CD4-positive, alpha-beta T cell treated with Interleukin-6 at 100 ng/mL for 8 hours (primary cell): ENCODE results near the gene SIRPG.
"Not testable (repeated sequence)": the region's sequence is repeated elsewhere in the genome, so short reads cannot be mapped to it uniquely, and the experiment has no call there.

Source experiments
- DNase-seq: peaks from one replicate; pipeline ENCODE4 v3.0.0-alpha.2; 2020; ENCODE audit warnings: mixed read lengths, low spot score

SIRPG gene

DNA sequence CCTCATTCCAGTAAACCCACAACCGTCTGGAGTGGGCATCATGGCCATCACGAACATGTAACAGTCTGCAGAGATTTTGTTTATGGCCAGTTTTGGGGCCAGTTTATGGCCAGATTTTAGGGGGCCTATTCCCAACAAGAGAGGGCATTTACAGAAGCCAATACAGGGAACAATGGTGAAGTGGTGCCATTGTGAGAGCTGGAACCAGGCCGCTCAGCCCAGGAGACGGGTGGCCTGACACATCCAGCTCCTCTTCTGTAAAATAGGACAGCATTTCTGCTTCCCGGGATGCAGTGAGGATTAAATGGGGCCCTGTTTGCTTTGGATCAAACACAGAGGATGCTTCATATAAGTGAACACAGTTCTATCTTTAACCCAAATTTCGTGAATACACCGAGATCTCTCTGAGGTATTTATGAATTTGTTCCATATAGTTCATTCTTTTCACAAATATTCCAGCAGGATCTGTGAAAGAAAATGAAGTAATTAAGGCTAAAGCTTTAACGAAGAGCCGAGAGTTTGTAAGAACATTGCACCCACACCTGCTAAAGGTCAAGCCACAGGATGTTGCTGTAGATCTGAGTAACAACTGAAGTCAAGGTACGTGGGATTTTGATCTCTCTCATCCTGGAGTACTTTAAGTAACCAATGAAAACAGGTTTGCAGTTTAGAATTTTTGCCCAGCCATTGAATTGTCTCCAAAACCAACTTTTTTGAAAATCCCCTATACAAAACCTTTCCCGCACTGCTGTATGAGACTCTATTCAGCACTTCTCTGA, 14.5 kb upstream of the SIRPG start:
- peak; percentile 43 for DNase-seq

DNA sequence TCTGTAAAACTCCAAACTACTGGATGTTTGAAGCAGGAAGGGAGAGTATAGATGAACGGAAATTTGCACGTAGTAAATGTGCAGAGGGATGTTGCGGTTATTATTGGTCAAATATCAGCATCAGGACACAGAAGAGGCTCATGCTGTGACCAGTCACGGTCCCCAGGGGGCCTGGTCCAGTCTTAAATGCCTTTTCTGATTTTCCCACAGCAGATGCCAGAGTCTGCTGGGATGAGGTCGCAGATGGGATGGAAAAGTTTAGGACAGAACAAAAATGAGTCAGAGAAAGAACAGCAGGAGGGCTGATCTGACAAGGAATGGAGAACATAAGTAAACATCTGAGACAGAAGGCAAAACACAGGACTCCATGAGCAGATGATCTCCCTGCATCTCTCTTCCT, 11.7 kb upstream of the SIRPG start:
- DNase-seq: no peak

DNA sequence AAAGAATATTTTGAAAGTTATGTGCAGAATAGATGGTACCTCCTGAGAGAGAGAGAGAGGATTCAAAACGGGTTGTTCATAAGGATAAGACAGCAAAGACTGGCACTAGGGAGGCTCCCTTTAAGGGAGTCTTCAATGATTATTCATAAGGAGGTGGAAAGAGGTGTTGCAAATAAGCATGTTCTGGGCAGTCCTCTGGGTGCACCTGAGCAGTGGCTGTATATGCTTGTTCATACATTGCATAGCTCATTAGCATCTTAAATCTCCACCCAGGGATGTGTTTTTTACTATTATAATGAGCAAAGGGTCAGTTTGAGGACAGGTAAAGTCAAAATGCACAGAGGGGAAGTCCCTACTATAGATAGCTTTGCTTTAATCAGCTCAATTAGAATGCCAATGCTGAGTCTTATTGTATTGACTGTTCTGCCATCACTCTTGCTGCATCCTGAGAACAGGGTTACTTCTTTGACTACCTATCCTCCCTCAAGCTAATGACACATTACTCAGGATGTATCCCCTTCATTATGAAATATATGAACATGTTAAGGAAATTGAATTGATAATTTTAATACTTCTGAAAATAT, 10.0 kb upstream of the SIRPG start:
- no peak for DNase-seq

DNA sequence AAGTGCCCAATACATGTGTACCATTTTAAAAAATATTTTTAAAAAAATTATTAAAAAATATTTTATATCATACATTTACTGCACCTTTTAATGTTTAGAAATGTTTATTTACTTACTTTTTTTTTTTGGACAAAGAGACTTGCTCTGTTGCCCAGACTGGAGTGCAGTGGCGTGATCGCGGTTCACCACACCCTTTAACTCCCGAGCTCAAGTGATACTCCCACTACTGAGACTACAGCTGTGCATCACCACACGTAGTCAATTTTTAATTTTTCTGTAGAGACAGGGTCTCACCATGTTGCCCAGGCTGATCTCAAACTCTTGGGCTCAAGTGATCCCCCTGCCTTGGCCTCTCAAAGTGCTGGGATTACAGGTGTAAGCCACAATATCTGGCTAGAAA, 9.2 kb upstream of the SIRPG start:
- DNase-seq: no peak

DNA sequence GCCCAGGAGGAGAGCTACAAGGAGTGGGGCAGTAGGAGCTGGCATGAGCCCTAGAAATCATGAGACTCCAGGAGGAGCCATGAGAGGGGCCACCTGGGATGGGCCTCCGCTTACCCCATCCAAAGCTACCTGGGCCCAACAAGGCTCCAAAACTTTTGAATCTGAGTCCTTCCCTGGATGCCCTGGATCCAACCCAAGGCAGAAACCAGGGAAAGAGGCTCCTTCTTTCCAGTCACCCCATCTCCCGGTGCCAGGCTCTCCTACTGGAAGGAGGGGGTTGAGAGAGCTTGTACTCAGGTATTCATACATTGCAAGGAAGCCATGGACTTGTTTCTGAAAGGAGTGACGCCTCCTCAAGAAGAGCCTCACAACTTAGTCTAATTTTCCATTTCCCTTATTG, 7.8 kb upstream of the SIRPG start:
- DNase-seq: no peak

DNA sequence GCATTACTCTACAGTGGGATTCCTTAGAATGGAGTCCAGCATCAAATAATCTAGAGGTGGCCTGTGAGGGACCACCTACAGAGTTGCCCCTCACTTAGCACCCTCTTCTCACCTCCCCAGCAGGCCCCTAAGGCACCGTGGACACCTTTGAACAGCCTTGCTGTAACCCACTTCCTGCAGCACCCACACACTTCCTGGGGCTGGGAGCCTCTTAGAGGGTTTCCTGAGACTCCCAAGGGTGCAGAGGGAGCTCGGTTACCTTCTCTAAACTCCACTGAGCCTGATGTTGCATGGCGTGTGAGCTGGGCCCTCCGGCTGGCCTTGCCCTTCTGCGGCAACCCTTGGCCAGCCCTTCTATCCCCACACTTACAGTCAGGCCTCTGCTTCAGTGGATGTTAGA, 7.3 kb upstream of the SIRPG start:
- peak; percentile 69 for DNase-seq

DNA sequence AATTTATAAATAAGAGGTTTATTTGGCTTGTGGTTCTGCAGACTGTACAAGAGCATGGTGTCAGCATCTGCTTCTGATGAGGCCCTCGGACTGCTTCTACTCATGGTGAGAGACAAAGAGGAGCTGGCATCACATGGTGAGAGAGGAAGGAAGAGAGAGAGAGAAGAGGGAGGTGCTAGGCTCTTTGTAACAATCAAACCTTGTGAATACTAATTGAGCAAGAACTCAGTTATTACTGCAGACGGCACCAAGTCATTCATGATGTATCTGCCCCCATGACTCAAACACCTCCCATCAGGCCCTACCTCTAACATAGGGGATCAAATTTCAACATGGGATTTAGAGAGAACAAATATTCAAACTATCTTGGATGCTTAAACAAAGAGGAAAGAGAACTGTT, 6.3 kb upstream of the SIRPG start:
- peak; percentile 33 for DNase-seq

DNA sequence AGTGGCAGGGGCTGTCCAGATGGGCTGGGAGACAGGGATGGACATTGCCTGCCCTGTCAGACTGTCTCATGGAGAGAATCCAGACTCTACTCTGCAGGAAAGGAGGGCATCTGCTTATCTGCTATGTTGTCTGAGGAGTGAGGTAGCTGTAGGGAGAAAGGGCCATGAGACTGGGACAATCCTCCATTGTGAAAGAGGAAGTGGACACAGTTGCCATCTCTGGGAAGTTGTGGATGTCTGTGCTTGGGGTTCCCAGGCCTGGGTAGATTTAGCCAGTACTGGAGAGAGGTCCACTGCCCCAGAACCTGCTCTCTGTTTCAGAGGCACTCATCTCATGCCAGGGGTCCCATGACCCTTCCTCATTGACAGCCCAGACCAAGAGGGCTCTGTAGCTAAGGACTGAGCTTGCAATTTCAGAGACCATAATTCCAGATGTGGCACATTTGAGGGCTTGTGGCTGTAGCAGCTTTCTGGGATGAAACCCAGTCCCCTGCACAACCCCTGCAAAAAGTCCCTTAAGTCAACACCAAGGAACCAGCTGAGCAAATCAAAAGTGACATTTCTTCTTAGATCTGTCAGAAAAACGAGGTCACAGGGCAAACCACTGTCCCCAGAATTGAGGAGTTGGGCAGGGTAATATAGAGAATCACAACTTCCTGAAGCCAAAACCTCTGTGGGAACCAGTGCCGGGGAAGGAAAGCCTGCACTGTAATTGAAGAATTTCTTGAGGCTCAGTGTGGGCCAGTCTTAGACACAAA, 4.1 kb upstream of the SIRPG start:
- no peak for DNase-seq

DNA sequence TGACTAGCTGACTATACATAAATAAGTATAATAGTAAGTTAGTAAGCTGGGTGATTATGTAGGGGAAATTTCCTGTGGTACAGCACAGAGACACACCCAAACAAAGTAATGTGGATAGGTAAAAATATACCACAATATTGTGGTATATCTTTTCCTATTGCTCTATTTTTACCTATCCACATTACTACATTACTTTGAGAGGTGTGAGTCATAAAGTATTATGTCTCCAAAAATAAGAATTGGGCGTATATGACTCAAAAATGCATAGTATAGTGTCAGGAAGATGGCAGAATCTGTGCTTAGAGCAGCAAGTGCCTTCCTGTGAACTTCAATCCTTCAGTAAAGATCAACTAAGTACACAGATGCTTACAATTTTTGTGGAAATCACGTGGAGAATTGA, 2.7 kb upstream of the SIRPG start:
- DNase-seq: peak; percentile 39

DNA sequence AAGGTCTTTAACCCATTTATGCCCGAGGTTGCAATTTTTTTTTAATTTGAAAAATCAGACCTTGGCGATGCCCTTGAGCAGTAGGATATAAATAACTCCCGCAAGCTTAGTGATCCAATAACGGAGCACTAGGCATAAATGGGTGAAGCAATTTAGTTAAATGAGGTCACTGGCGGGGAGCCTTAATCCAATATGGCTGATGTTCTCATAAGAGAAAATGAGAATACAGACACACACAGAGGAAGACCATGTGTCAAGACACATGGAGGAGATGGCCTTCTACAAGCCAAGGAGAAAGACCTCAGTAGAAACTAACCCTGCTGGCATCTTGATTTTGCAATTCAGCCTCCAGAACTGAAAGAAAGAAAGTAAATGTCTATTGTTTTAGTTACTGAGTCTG, 735 bp downstream of the SIRPG start:
- DNase-seq: no peak

DNA sequence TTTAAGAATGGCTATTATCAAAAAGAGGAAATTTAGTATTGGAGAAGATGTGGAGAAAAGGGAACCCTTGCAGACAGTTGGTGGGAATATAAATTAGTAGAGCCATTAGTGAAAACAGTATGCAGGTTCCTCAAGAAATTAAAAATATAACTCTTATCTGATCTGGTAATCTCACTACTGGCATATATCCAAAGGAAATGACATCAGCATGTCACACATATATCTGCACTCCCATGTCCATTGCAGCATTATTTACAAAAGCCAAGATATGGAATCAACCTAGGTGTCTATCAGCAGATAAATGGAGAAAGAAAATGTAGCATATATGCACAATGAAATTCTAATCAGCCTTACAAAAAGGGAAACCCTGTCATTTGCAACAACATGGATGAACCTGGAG, 2.6 kb downstream of the SIRPG start:
- peak; percentile 33 for DNase-seq

DNA sequence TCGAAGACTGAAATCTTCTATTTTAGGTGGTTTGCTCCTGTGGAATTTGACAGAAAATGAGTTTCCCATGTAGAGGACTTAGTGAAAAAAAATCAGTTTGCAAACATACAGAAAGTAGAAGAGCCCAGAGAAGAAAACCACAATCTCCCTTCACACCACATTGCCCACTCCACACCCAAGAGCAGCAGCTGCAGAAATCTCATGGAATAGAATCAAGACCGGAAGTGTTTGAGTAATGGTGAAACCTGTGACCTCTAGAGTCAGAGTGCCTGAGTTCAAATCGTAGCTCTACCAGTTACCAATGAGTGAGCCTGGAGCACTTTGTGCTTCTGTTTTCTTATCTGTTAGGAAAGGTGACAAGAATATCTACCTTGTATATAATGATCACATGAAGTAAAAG, 4.6 kb downstream of the SIRPG start:
- no peak for DNase-seq

DNA sequence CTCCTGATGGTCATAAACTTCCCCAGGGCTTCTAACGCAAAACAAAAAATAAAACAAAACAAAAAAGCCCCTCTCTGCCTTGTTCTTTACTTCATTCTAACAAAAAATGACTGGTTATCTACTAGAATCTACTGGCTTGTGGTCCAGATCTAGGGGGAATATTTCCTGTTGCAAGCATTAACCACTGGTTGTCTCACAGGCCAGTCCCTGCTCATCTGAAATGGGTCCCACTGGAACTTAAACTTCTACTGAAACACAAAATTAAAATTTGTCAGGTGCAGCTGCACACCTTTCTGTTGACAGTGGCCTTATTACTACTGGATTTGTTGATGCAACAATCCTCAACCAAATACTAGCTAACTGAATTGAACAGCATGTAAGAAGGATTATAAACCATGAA, 5.5 kb downstream of the SIRPG start:
- no peak for DNase-seq

DNA sequence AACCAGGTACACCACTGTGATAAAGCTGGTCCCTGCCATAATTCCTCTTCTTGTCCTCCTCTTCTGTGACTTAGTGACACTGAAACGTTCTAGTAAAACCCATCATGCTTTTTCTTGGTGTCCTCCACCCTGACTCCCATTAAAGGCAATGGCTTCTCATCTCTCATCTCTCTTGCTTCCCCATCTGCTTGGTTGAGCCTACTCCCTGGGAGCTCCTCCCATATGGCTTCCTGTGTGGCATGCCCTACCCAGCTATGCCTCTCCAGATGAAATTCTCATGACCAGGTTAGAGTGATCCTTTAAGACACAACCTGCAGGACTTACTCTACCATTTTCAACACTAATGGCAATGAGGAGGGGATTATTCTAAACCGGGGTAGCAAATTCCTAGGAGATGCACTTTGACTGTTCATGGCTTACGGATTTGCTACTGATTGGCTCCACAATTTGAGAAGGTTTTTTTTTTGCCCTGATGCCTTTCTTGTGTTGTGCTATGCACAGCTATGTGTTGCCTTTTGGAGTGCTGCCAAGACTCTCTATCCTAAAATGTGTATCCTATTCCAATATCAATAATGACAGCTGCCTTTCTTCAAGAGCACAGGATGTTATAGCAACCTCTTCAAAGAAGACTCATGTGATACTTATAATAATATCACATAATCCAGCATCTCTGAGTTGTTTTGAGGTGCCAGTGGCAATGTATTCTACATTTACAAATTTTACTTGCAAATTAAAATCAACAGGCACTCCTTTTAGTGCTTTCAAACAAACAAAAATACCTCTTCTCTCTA, 6.1 kb downstream of the SIRPG start:
- DNase-seq: no peak

DNA sequence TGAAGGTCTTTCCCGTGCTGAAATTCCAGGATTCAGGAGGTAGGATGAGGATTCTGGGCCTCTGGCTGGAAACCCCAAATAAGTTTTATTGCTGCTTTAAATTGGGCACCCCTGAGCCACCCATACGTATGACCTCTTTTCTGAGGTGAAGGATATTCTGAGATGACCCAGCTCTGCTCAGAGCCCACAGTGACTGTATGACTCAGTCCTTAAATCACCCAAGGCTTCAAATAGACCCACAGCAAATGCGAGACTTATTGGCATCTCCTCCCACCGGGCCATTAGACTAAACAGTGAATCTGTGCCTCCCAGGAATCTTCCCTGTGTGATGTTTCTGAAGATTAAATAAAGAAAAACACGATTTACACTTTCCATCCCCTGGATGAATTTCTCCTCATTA, 9.5 kb downstream of the SIRPG start:
- no peak for DNase-seq

DNA sequence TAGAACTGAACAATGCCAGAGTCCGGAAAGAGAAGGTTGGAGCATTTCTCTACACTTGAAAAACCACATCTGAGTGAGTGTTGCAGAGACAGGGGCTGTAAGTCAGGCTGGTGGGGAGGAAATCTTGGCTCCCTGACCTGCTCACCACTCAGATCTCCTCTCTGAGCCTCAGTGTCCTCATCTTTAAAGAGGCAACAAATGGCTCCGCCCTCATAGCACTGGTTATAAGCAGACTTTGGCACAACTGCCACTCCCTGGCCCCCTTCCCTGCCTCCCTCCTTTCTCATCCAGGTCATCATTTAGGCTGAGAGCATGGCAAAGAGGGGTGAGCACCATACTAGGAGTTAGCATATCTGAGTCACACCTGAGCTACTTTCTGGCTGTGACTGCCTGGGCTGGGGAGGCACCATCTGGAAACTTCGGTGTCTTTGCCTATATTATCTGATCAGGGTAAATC, 10.6 kb downstream of the SIRPG start:
- no peak for DNase-seq

DNA sequence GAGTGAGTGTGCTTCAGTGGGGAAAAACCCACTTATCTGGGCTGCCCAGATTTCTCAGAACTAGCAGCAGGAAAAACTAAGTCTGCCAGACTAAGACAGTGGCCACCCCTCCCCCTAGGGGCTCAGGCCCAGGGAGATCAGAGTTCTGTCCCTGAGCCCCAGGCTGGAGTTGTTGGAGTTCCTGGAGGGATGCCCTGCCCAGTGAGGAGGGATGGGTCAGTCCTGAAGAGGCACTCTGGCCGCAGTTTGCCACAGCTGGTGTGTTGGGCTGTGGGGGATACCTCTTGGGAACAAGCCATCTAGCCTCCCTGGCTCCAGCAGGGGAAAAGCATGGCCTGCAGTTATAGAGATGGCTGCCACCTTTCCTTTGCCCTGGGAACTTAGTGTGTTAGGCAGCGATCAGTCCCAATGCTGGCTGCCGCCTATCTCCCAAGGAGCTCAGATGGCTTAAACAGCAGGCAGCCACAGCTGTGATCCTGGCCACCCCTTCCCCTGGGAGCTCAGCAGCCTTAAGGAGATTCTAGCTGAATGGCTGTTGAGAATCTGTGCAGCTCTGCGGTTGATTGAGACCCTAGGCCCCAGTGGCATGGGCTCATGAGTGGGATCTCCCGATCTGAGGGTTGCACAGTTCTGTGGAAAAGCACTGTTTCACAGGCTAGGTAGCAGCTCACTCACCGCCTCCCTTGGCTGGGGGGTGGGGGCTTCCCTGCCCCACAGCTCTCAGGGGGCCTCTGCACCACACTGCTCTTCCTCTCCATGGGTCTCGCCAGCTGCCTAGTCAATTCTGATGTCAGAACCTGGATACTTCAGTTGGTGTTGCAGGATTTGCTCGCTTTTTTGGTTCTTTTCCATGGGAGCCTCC, 13.2 kb downstream of the SIRPG start:
- DNase-seq: no peak

DNA sequence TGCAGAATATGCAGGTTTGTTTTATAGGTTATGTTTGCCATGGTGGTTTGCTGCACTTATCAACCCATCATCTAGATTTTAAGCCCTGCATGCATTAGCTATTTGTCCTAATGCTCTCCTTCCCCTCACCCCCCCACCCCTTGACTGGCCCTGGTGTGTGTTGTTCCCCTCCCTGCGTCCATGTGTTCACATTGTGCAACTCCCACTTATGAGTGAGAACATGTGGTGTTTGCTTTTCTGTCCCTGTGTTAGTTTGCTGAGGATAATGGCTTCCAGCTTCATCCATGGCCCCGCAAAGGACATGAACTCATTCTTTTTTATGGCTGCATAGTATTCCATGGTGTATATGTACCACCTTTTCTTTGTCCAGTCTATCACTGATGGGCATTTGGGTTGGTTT, 18.9 kb downstream of the SIRPG start:
- DNase-seq: not testable (repeated sequence)

DNA sequence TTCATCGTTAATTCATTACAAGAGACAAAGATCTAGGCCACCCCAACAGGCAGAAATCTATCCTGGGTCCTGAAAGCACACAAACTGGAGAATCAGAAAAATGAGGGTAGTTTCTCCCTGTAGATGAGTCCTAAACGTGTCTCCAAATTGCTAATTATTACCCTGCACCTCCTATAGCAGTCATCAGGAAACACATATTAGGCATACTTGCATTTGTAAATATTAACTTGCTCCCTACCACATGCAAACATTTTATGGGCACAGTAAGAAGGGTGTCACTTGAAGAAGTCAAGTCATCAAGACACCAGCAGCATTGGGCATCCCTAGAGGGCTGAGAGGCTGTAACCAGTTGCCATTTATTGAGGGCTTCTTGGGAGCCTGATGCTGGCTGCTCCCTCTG, 19.8 kb downstream of the SIRPG start:
- no peak for DNase-seq

DNA sequence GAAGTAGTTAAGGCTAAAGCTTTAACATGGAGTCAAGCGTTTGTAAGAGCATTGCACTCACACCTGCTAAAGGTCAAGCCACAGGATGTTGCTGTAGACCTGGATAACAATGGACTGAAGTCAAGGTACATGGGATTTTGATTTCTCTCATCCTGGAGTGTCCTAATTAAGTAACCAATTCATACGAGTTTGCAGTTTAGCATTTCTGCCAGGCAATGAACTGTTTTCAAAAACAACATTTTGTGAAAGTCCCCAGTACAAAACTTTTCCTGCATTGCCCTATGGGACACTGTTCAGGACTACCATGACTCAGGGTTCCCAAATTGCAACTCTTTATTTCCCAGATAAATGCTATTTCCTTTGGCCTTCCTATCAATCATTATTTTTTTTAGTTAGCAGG, 20.4 kb downstream of the SIRPG start:
- DNase-seq: no peak

DNA sequence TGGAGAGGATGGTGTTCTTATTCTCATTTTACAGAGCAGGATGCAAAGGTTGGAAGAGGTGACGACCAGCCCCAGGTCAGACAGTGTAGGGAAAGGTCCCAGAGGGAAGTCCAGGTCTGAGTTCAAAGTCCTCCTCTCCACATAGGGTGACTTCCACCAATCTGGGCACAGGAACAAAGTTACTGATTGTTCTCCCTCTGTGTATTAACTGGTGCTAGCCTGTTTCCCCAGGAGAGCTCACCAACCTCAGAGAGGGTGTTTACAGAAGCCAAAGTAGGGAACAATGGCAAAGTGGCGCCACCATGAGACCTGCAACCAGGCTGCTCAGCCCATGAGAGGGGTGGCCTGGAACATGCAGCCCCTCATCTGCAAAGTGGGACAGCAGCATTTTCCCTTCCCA, 21.0 kb downstream of the SIRPG start:
- no peak for DNase-seq
